ENCODE data around the gene ARHGEF2. TPM values are rescaled to one million over a fixed set of nuclear protein-coding genes. Genes with fewer than 3 reads are reported as not detected.

Gene ARHGEF2
- total and polyA plus RNA-seq, 9 of the 15 experiments (the other 6 are each of a cell fraction or from before 2014, with no cell fraction given): 7.1 to 162 (median 62.2) TPM

DNA sequence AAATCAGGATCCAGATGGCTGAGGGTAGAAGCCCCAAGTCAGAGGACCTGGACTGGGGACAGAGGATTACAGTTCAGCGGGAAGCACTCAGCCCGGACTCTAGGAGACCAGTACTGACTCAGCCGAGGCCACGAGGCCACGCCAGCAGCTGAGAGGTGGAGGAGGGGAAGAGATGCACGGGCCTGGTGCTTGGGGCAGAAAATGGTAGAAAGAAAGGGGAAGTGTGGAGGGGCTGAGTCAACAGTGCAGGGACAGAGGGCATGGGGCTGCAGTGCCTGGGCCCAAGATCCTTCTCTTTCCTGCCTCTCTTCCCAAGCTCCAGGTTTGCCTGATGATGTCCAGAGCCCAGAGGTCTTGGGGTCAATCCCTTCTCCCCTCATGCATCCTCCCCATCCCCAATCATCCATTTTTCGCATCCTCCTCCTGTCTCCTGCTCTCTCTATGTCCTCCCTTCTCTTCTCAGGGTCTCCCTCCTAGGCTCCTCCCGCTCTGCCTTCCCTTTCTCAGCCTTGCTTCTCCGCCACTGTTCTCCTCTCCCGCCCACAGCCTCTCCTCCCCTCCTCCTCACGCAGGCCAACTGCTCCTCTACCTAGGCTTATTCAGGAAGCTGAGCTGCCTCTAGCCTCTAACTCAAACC, 7.7 kb downstream of the ARHGEF2 start (continued):
- no peak for TF ChIP-seq HDAC3 (IDR thresholded peaks at IDR 0.05; ENCODE audit: borderline replicate concordance, partially characterized antibody)
- peak; percentile 78; the same call in 1 of the 2 replicates for TF ChIP-seq LARP7 (IDR thresholded peaks at IDR 0.05)
- TF ChIP-seq CREM (IDR thresholded peaks at IDR 0.05; ENCODE audit: low read depth): peak; percentile 58; the same call in 1 of the 2 replicates
- TF ChIP-seq NFE2L1 (tag; IDR thresholded peaks at IDR 0.05; ENCODE audit: borderline replicate concordance, low read depth): no peak
- no peak for TF ChIP-seq PTRF (tag; IDR thresholded peaks at IDR 0.05)
- 0 out of 2 replicates have a peak, but pooled peaks have one; percentile 21 for TF ChIP-seq ETV5 (CRISPR knock-in tag; IDR thresholded peaks at IDR 0.05; ENCODE audit: low read depth)
- TF ChIP-seq CEBPG (CRISPR knock-in tag; IDR thresholded peaks at IDR 0.05): no peak
- TF ChIP-seq CEBPG (tag; conservative IDR thresholded peaks at IDR 0.05 in 1 of 2, IDR thresholded peaks at IDR 0.05 in 1 of 2): no peak
- peak; percentile 78 for TF ChIP-seq ARID1B (IDR thresholded peaks at IDR 0.05)
- TF ChIP-seq, protein P1, sequence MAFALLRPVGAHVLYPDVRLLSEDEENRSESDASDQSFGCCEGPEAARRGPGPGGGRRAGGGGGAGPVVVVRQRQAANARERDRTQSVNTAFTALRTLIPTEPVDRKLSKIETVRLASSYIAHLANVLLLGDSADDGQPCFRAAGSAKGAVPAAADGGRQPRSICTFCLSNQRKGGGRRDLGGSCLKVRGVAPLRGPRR (CRISPR knock-in tag; IDR thresholded peaks at IDR 0.05): no peak
- TF ChIP-seq, protein P2, sequence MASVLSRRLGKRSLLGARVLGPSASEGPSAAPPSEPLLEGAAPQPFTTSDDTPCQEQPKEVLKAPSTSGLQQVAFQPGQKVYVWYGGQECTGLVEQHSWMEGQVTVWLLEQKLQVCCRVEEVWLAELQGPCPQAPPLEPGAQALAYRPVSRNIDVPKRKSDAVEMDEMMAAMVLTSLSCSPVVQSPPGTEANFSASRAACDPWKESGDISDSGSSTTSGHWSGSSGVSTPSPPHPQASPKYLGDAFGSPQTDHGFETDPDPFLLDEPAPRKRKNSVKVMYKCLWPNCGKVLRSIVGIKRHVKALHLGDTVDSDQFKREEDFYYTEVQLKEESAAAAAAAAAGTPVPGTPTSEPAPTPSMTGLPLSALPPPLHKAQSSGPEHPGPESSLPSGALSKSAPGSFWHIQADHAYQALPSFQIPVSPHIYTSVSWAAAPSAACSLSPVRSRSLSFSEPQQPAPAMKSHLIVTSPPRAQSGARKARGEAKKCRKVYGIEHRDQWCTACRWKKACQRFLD (CRISPR knock-in tag; IDR thresholded peaks at IDR 0.05): no peak; the same call in 1 of the 2 replicates
- TF ChIP-seq COPS2 (conservative IDR thresholded peaks at IDR 0.05): no peak
- peak; percentile 64 for TF ChIP-seq SMAD4 (CRISPR knock-in tag; conservative IDR thresholded peaks at IDR 0.05)
- no peak for TF ChIP-seq ZC3H4 (CRISPR knock-in tag; IDR thresholded peaks at IDR 0.05; ENCODE audit: borderline replicate concordance)
- TF ChIP-seq, protein P3, sequence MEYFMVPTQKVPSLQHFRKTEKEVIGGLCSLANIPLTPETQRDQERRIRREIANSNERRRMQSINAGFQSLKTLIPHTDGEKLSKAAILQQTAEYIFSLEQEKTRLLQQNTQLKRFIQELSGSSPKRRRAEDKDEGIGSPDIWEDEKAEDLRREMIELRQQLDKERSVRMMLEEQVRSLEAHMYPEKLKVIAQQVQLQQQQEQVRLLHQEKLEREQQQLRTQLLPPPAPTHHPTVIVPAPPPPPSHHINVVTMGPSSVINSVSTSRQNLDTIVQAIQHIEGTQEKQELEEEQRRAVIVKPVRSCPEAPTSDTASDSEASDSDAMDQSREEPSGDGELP (CRISPR knock-in tag; IDR thresholded peaks at IDR 0.05; ENCODE audit: borderline replicate concordance): peak; percentile 98
- TF ChIP-seq MECOM (CRISPR knock-in tag; IDR thresholded peaks at IDR 0.05): no peak
- peak; percentile 64; the same call in 1 of the 2 replicates for TF ChIP-seq SMARCA4 (IDR thresholded peaks at IDR 0.05)
- TF ChIP-seq NFRKB (IDR thresholded peaks at IDR 0.05; ENCODE audit: low read depth): peak; percentile 47; the same call in 1 of the 2 replicates
- TF ChIP-seq NUFIP1 (IDR thresholded peaks at IDR 0.05; ENCODE audit: partially characterized antibody): no peak
- TF ChIP-seq SRSF9 (IDR thresholded peaks at IDR 0.05; ENCODE audit: borderline replicate concordance, low read depth, low read length): no peak
- TF ChIP-seq, protein P4, sequence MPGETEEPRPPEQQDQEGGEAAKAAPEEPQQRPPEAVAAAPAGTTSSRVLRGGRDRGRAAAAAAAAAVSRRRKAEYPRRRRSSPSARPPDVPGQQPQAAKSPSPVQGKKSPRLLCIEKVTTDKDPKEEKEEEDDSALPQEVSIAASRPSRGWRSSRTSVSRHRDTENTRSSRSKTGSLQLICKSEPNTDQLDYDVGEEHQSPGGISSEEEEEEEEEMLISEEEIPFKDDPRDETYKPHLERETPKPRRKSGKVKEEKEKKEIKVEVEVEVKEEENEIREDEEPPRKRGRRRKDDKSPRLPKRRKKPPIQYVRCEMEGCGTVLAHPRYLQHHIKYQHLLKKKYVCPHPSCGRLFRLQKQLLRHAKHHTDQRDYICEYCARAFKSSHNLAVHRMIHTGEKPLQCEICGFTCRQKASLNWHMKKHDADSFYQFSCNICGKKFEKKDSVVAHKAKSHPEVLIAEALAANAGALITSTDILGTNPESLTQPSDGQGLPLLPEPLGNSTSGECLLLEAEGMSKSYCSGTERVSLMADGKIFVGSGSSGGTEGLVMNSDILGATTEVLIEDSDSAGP (CRISPR knock-in tag; IDR thresholded peaks at IDR 0.05): no peak
- TF ChIP-seq CREBBP (IDR thresholded peaks at IDR 0.05; ENCODE audit: low read depth, low read length): no peak
- no peak for TF ChIP-seq ZC3H8 (IDR thresholded peaks at IDR 0.05)
- no peak for TF ChIP-seq CHCHD3 (CRISPR knock-in tag; IDR thresholded peaks at IDR 0.05)
- no peak for TF ChIP-seq MEF2D (tag; conservative IDR thresholded peaks at IDR 0.05; ENCODE audit: low read depth)
- no peak for TF ChIP-seq ATF1 (CRISPR knock-in tag; IDR thresholded peaks at IDR 0.05)
- TF ChIP-seq ATF1 (tag; IDR thresholded peaks at IDR 0.05): no peak

All from K562 (cell line).